Caco-2 (cell line): Measurements from ENCODE around the gene UBE2F. TPM values are rescaled to one million over a fixed set of nuclear protein-coding genes. Genes with fewer than 3 reads are reported as not detected.

Source experiments
- BruUV-seq: library from RNA; stranded (reverse); fragments of 400-500 nt; replicated peaks from 2 replicates; lab custom pipeline; 2021; lab: Mats Ljungman, UMichigan
- CTCF ChIA-PET: fragments of 300-600 bp; sonication (Branson Sonifier 250); formaldehyde crosslinking; loops from one replicate; lab custom pipeline; 2022; ENCODE audit warnings: antibody characterized with exemption; lab: Charles Lee
- POLR2A ChIA-PET: fragments of 300-600 bp; sonication (Branson Sonifier 250); formaldehyde crosslinking; loops from one replicate; lab custom pipeline; 2022; ENCODE audit warnings: antibody characterized with exemption; lab: Charles Lee
- DNase-seq, 2 experiments: peaks; one replicate each; pipeline versions ENCODE4 v3.0.0 to v3.0.0-alpha.2; 2020 to 2022
- H3K27me3 ChIP-seq: replicated peaks from 2 replicates; pipeline ENCODE4 v1.6.0; 2011; ENCODE audit warnings: low read length; ENCODE audit not compliant: control insufficient read depth, insufficient read depth
- H3K36me3 ChIP-seq: 2 replicates; pipeline ENCODE4 v1.5.1; 2011; ENCODE audit warnings: low read length; ENCODE audit not compliant: control insufficient read depth, insufficient read depth
- H3K4me1 ChIP-seq: fragments of 250-450 bp; sonication (Bioruptor Pico); 2 replicates; pipeline ENCODE4 v1.5.1; 2020; ENCODE audit warnings: mild to moderate bottlenecking
- H3K4me3 ChIP-seq: 2 replicates; pipeline ENCODE4 v1.5.1; 2011; ENCODE audit warnings: low read depth, mild to moderate bottlenecking, control low read depth, low read length
- H3K9me3 ChIP-seq: fragments of 250-450 bp; sonication (Bioruptor Pico); 2 replicates; pipeline ENCODE4 v1.5.1; 2020; ENCODE audit warnings: mild to moderate bottlenecking, moderate library complexity
- H3K27ac Mint-ChIP-seq: one replicate; pipeline ENCODE4 v1.8.0; 2022; ENCODE audit warnings: mixed read lengths; ENCODE audit not compliant: unreplicated experiment
- H3K27me3 Mint-ChIP-seq: one replicate; pipeline ENCODE4 v1.8.0; 2022; ENCODE audit warnings: mixed read lengths; ENCODE audit not compliant: insufficient read depth, unreplicated experiment
- H3K36me3 Mint-ChIP-seq: one replicate; pipeline ENCODE4 v1.8.0; 2022; ENCODE audit warnings: mild to moderate bottlenecking, mixed read lengths; ENCODE audit not compliant: insufficient read depth, unreplicated experiment
- H3K4me1 Mint-ChIP-seq: one replicate; pipeline ENCODE4 v1.8.0; 2022; ENCODE audit warnings: low read depth, mixed read lengths; ENCODE audit not compliant: unreplicated experiment
- H3K4me3 Mint-ChIP-seq: one replicate; pipeline ENCODE4 v1.8.0; 2022; ENCODE audit warnings: mild to moderate bottlenecking, moderate library complexity, mixed read lengths; ENCODE audit not compliant: unreplicated experiment
- H3K9me3 Mint-ChIP-seq: one replicate; pipeline ENCODE4 v1.8.0; 2022; ENCODE audit warnings: mixed read lengths; ENCODE audit not compliant: unreplicated experiment
- intact Hi-C: fragments of 100-400 bp; cut with micrococcal nuclease; formaldehyde crosslinking; loops from one replicate; pipeline ENCODE4 v1.10.0; 2022; ENCODE audit not compliant: unreplicated experiment
- total RNA-seq: library from RNA; stranded (reverse); gene quantifications from 2 replicates; pipeline ENCODE4 v1.2.3, GENCODE V29; 2022
- TF ChIP-seq, protein P1 (sequence below), 2 experiments: fragments of 200-600 bp in 1 of 2; IDR thresholded peaks; 1 replicate in 1 of 2; 2 replicates in 1 of 2; pipeline versions ENCODE4 v1.5.1 to v1.8.0; 2011 to 2022; ENCODE audit warnings: antibody characterized with exemption in 1 of 2, control low read depth in 1 of 2, inconsistent platforms in 1 of 2, low read depth in 1 of 2, low read length in 1 of 2, mild to moderate bottlenecking in 1 of 2, moderate library complexity in 1 of 2; ENCODE audit not compliant: insufficient read depth in 1 of 2, severe bottlenecking in 1 of 2, unreplicated experiment in 1 of 2

The UBE2F gene
- total RNA-seq, 1 experiment from 2014 or later = 38.9 TPM

DNA sequence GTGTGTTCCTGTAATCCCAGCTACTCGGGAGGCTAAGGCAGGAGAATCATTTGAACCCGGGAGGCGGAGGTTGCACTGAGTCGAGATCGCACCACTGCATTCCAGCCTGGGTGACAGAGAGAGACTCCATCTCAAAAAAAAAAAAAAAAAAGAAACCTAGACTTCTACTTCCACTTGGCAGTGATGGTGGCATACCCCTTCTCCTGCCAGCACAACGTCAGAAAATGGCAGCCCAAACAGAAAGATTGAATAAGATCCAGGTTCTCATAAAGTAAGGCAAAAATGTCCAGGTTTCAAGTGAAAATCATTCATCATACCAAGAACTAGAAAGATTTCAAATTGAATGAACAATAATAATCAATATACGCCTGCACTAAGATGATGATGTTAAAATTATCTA, 117.9 kb downstream of the UBE2F start:
- Mint-ChIP-seq H3K4me1 (no peaks in the 10 kb centered on the region), H3K4me3 (no peak overlapping the region), H3K27ac (no peak overlapping the region), H3K9me3 (peaks cover 8% of the 10 kb centered on the region), H3K27me3 (no peaks in the 10 kb centered on the region), H3K36me3 (peaks cover 14% of the 10 kb centered on the region)
- Histone ChIP-seq H3K36me3 (peaks cover 2% of the 10 kb centered on the region), H3K4me3 (no peak overlapping the region), H3K4me1 (no peaks in the 10 kb centered on the region), H3K27me3 (no peaks in the 10 kb centered on the region), H3K9me3 (no peaks in the 10 kb centered on the region)
- ChIA-PET POLR2A (no interaction called here), CTCF (no interaction called here)
- TF ChIP-seq, protein P1, sequence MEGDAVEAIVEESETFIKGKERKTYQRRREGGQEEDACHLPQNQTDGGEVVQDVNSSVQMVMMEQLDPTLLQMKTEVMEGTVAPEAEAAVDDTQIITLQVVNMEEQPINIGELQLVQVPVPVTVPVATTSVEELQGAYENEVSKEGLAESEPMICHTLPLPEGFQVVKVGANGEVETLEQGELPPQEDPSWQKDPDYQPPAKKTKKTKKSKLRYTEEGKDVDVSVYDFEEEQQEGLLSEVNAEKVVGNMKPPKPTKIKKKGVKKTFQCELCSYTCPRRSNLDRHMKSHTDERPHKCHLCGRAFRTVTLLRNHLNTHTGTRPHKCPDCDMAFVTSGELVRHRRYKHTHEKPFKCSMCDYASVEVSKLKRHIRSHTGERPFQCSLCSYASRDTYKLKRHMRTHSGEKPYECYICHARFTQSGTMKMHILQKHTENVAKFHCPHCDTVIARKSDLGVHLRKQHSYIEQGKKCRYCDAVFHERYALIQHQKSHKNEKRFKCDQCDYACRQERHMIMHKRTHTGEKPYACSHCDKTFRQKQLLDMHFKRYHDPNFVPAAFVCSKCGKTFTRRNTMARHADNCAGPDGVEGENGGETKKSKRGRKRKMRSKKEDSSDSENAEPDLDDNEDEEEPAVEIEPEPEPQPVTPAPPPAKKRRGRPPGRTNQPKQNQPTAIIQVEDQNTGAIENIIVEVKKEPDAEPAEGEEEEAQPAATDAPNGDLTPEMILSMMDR (IDR thresholded peaks at IDR 0.05; ENCODE audit: insufficient read depth in 1 of 2, low read depth in 1 of 2, low read length in 1 of 2, severe bottlenecking in 1 of 2, unreplicated experiment in 1 of 2) = no peak
- BruUV-seq = no TSS peak
- intact Hi-C loops = no loop called here
- DNase-seq = no peak

DNA sequence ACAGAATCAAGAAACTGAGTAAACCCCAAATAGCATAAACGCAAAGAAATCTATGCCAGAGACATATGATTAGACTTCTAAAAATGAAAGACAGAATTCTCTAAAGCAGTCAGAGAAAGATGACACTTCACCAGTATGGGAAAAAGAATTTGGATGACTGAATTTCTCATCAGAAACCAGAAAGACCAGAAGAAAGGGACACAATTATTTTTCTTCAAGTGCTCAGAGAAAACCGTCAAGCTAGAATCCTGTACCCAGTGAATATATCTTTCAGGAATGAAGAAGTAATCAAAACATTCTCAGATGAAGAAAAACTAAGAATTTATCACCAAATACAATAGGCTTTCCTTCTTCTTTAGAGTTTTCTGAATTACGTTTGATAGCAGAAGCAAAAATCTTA, 119.1 kb downstream of the UBE2F start:
- no peak for DNase-seq
- Mint-ChIP-seq H3K27ac (no peak overlapping the region), H3K4me1 (no peaks in the 10 kb centered on the region), H3K27me3 (no peaks in the 10 kb centered on the region), H3K4me3 (no peak overlapping the region), H3K36me3 (peaks cover 3% of the 10 kb centered on the region), H3K9me3 (no peaks in the 10 kb centered on the region)
- POLR2A ChIA-PET = no interaction called here
- TF ChIP-seq, protein P1 (IDR thresholded peaks at IDR 0.05; ENCODE audit: insufficient read depth in 1 of 2, low read depth in 1 of 2, low read length in 1 of 2, severe bottlenecking in 1 of 2, unreplicated experiment in 1 of 2) = no peak
- Histone ChIP-seq H3K27me3 (no peaks in the 10 kb centered on the region), H3K4me3 (no peak overlapping the region), H3K36me3 (peaks cover 2% of the 10 kb centered on the region), H3K9me3 (no peaks in the 10 kb centered on the region), H3K4me1 (no peaks in the 10 kb centered on the region)
- intact Hi-C loops = no loop called here
- CTCF ChIA-PET = no interaction called here
- no TSS peak for BruUV-seq

- Mint-ChIP-seq H3K27ac (no peak overlapping the region), H3K4me3 (no peak overlapping the region), H3K9me3 (no peaks in the 10 kb centered on the region), H3K27me3 (no peaks in the 10 kb centered on the region), H3K4me1 (no peaks in the 10 kb centered on the region), H3K36me3 (no peaks in the 10 kb centered on the region)
- TF ChIP-seq, protein P1 (IDR thresholded peaks at IDR 0.05; ENCODE audit: insufficient read depth in 1 of 2, low read depth in 1 of 2, low read length in 1 of 2, severe bottlenecking in 1 of 2, unreplicated experiment in 1 of 2) = no peak
- BruUV-seq = no TSS peak
- intact Hi-C loops = no loop called here
- ChIA-PET POLR2A (no interaction called here), CTCF (no interaction called here)
- no peak for DNase-seq
- Histone ChIP-seq H3K27me3 (no peaks in the 10 kb centered on the region), H3K4me3 (no peak overlapping the region), H3K36me3 (peaks cover 2% of the 10 kb centered on the region), H3K4me1 (no peaks in the 10 kb centered on the region), H3K9me3 (no peaks in the 10 kb centered on the region)
Observed at GRCh38 chr2:238087211-238087610, 120.4 kb downstream of the UBE2F start.
